Suprapubic skin (tissue), 4 donors: ENCODE results near the gene PGC. TPM values are rescaled to one million over a fixed set of nuclear protein-coding genes. Genes with fewer than 3 reads are reported as not detected.
A peak's percentile ranks its signal among the peaks of the same experiment; 100 is the strongest.

Experiments used
- DNase-seq, 2 donors: peaks; one replicate each; pipeline ENCODE4 v3.0.0-alpha.2; 2019; ENCODE audit warnings: low spot score in 2 of 2
- H3K27ac ChIP-seq: fragments of 200-600 bp; sonication (generic); one replicate; pipeline ENCODE4 v1.5.1; 2019
- H3K27me3 ChIP-seq: fragments of 200-600 bp; sonication (generic); one replicate; pipeline ENCODE4 v1.5.1; 2019
- H3K36me3 ChIP-seq: fragments of 200-600 bp; sonication (generic); one replicate; pipeline ENCODE4 v1.5.1; 2019
- H3K4me1 ChIP-seq: fragments of 200-600 bp; sonication (generic); one replicate; pipeline ENCODE4 v1.5.1; 2019
- H3K4me3 ChIP-seq: fragments of 200-600 bp; sonication (generic); one replicate; pipeline ENCODE4 v1.5.1; 2019; ENCODE audit warnings: mild to moderate bottlenecking
- H3K9me3 ChIP-seq: fragments of 200-600 bp; sonication (generic); one replicate; pipeline ENCODE4 v1.5.1; 2019
- CTCF ChIP-seq, 2 donors: fragments of 200-600 bp in 1 of 2; fragments of 450-650 bp in 1 of 2; sonication (generic) in 1 of 2; IDR thresholded peaks; one replicate each; pipeline ENCODE4 v1.5.1; 2016 to 2019; ENCODE audit warnings: antibody characterized with exemption in 2 of 2, mild to moderate bottlenecking in 1 of 2, moderate library complexity in 1 of 2
- EP300 ChIP-seq: sonication (generic); formaldehyde crosslinking; IDR thresholded peaks from one replicate; pipeline ENCODE4 v1.6.1; 2017; ENCODE audit warnings: antibody characterized with exemption
- POLR2A ChIP-seq, 2 donors: fragments of 450-650 bp; IDR thresholded peaks; one replicate each; pipeline ENCODE4 v1.6.1; 2017; ENCODE audit warnings: antibody characterized with exemption in 2 of 2, mild to moderate bottlenecking in 2 of 2, moderate library complexity in 2 of 2
- POLR2AphosphoS5 ChIP-seq, 3 donors: sonication (generic); formaldehyde crosslinking; IDR thresholded peaks; one replicate each; pipeline ENCODE4 v1.6.1; 2017; ENCODE audit warnings: antibody characterized with exemption in 3 of 3
- WGBS: methylation state at CpG from one replicate; pipeline ENCODE4 v1.1.5; 2018; 5-methylcytosine and 5-hydroxymethylcytosine counted together
- total RNA-seq, 4 donors: library from RNA; depleted of rRNA; stranded (reverse); fragments of >200 nt; gene quantifications; one replicate each; pipeline ENCODE4 v1.1.0, GENCODE V29; 2016

Gene PGC
- total RNA-seq, 4 donors from 2014 or later: not detected

GRCh38 chr6:41734666-41735426 lies 12.4 kb downstream of the PGC start:
- peak overlapping the region; percentile 97 for H3K4me3 ChIP-seq
- no peaks in the 10 kb centered on the region for H3K36me3 ChIP-seq
- DNase-seq: peak; percentile 90 to 91
- 0% methylated on average over 8 of the region's 76 CpGs for WGBS
- H3K4me1 ChIP-seq: peaks cover 48% of the 10 kb centered on the region
- peak overlapping the region; percentile 97 for H3K27ac ChIP-seq
- no peaks in the 10 kb centered on the region for H3K27me3 ChIP-seq
- H3K9me3 ChIP-seq: no peaks in the 10 kb centered on the region
- no peak for TF ChIP-seq EP300
- TF ChIP-seq POLR2AphosphoS5 (IDR thresholded peaks at IDR 0.05): no peak
- TF ChIP-seq POLR2A (IDR thresholded peaks at IDR 0.05): peak in 1 of 2 donors; percentile 8
- TF ChIP-seq CTCF (IDR thresholded peaks at IDR 0.05): no peak

GRCh38 chr6:41733707-41734665 lies 13.2 kb downstream of the PGC start:
- 5% methylated on average over 19 of the region's 73 CpGs for WGBS
- no peak for TF ChIP-seq POLR2AphosphoS5 (IDR thresholded peaks at IDR 0.05)
- no peak for TF ChIP-seq POLR2A (IDR thresholded peaks at IDR 0.05)
- TF ChIP-seq EP300: no peak
- TF ChIP-seq CTCF (IDR thresholded peaks at IDR 0.05): no peak
- DNase-seq: peak in 1 of 2 donors; percentile 84
- Histone ChIP-seq H3K36me3 (no peaks in the 10 kb centered on the region), H3K4me1 (peaks cover 55% of the 10 kb centered on the region), H3K4me3 (peak overlapping the region; percentile 97), H3K27me3 (no peaks in the 10 kb centered on the region), H3K27ac (peak overlapping the region; percentile 97), H3K9me3 (no peaks in the 10 kb centered on the region)

GRCh38 chr6:41733360-41733706 lies 13.9 kb downstream of the PGC start:
- peak in 1 of 2 donors; percentile 63 for DNase-seq
- WGBS: 17% methylated on average over 1 of the region's 11 CpGs
- Histone ChIP-seq H3K36me3 (no peaks in the 10 kb centered on the region), H3K4me1 (peaks cover 61% of the 10 kb centered on the region), H3K9me3 (no peaks in the 10 kb centered on the region), H3K27me3 (no peaks in the 10 kb centered on the region), H3K4me3 (peak overlapping the region; percentile 97), H3K27ac (peak overlapping the region; percentile 97)
- no peak for TF ChIP-seq EP300
- TF ChIP-seq POLR2A (IDR thresholded peaks at IDR 0.05): no peak
- no peak for TF ChIP-seq CTCF (IDR thresholded peaks at IDR 0.05)
- no peak for TF ChIP-seq POLR2AphosphoS5 (IDR thresholded peaks at IDR 0.05)

- H3K9me3 ChIP-seq: no peaks in the 10 kb centered on the region
- peaks cover 67% of the 10 kb centered on the region for H3K4me1 ChIP-seq
- no peaks in the 10 kb centered on the region for H3K27me3 ChIP-seq
- TF ChIP-seq EP300 (no peak), CTCF (IDR thresholded peaks at IDR 0.05) (no peak), POLR2AphosphoS5 (IDR thresholded peaks at IDR 0.05) (no peak), POLR2A (IDR thresholded peaks at IDR 0.05) (no peak)
- DNase-seq: no peak
- peak overlapping the region; percentile 97 for H3K4me3 ChIP-seq
- H3K36me3 ChIP-seq: no peaks in the 10 kb centered on the region
- 64% methylated on average over 6 of the region's 8 CpGs for WGBS
- H3K27ac ChIP-seq: peak overlapping the region; percentile 97
Measured at GRCh38 chr6:41732591-41733359, 14.4 kb downstream of the PGC start.
